IMR-90 (cell line): ENCODE results near the gene RFTN2. TPM values are rescaled to one million over a fixed set of nuclear protein-coding genes. Genes with fewer than 3 reads are reported as not detected.

Experiments
- ATAC-seq: fragments of 200-7000 bp; cut with Tn5 transposase; 2 replicates; pipeline ENCODE4 v1.9.1; 2020; ENCODE audit warnings: low read depth, mild to moderate bottlenecking, moderate library complexity
- BruUV-seq: library from RNA; stranded (reverse); fragments of 400-500 nt; replicated peaks from 2 replicates; lab custom pipeline; 2021; lab: Mats Ljungman, UMichigan
- CTCF ChIA-PET: fragments of 300-600 bp; formaldehyde crosslinking; extraction: SDS; loops from one replicate; lab custom pipeline; 2021; ENCODE audit warnings: antibody characterized with exemption; lab: Yijun Ruan, JAX
- POLR2A ChIA-PET: fragments of 300-600 bp; sonication (Branson Sonifier 250); formaldehyde crosslinking; loops from one replicate; lab custom pipeline; 2022; ENCODE audit warnings: antibody characterized with exemption; ENCODE audit not compliant: unreplicated experiment; lab: Charles Lee
- DNase-seq: peaks from one replicate; pipeline ENCODE4 v3.0.0; 2013
- H2AFZ ChIP-seq: replicated peaks from 2 replicates; pipeline ENCODE3; 2013; ENCODE audit warnings: low read length, mild to moderate bottlenecking; ENCODE audit not compliant: poor library complexity
- H2AK5ac ChIP-seq: 2 replicates; pipeline ENCODE4 v1.6.1; 2013; ENCODE audit warnings: low read depth, low read length, inconsistent platforms
- H2AK9ac ChIP-seq: replicated peaks from 2 replicates; pipeline ENCODE3; 2013; ENCODE audit warnings: mild to moderate bottlenecking, low read depth, low read length, moderate library complexity; ENCODE audit not compliant: poor library complexity
- H2BK120ac ChIP-seq: 2 replicates; pipeline ENCODE4 v1.6.1; 2013; ENCODE audit warnings: low read depth, low read length, inconsistent platforms
- H2BK15ac ChIP-seq: 3 replicates; pipeline ENCODE4 v1.6.1; 2013; ENCODE audit warnings: low read depth, low read length, inconsistent platforms
- H2BK20ac ChIP-seq: 2 replicates; pipeline ENCODE4 v1.6.1; 2013; ENCODE audit warnings: low read depth, mild to moderate bottlenecking, inconsistent platforms, low read length, moderate library complexity
- H2BK5ac ChIP-seq: 2 replicates; pipeline ENCODE4 v1.6.1; 2013; ENCODE audit warnings: mild to moderate bottlenecking, low read depth, low read length, inconsistent platforms; ENCODE audit not compliant: poor library complexity, severe bottlenecking
- H3K14ac ChIP-seq: replicated peaks from 2 replicates; pipeline ENCODE4 v1.6.1; 2013; ENCODE audit warnings: low read depth, low read length, inconsistent platforms
- H3K18ac ChIP-seq: 2 replicates; pipeline ENCODE4 v1.6.1; 2013; ENCODE audit warnings: low read depth, low read length, control low read depth
- H3K23ac ChIP-seq: 2 replicates; pipeline ENCODE4 v1.6.1; 2013; ENCODE audit warnings: low read depth, low read length, inconsistent platforms
- H3K27ac ChIP-seq: 2 replicates; pipeline ENCODE4 v1.5.1; 2013; ENCODE audit warnings: mild to moderate bottlenecking, control low read depth, low read length; ENCODE audit not compliant: insufficient read depth
- H3K27me3 ChIP-seq: 2 replicates; pipeline ENCODE4 v1.6.1; 2013; ENCODE audit warnings: low read length; ENCODE audit not compliant: control insufficient read depth, insufficient read depth
- H3K36me3 ChIP-seq: 2 replicates; pipeline ENCODE4 v1.6.1; 2013; ENCODE audit warnings: low read length, mixed read lengths; ENCODE audit not compliant: control insufficient read depth, insufficient read depth
- H3K4ac ChIP-seq: 2 replicates; pipeline ENCODE4 v1.6.1; 2013; ENCODE audit warnings: low read depth, low read length, inconsistent platforms
- H3K4me1 ChIP-seq: 2 replicates; pipeline ENCODE4 v1.6.1; 2013; ENCODE audit warnings: low read length, mixed read lengths; ENCODE audit not compliant: control insufficient read depth, insufficient read depth
- H3K4me2 ChIP-seq: 2 replicates; pipeline ENCODE4 v1.6.1; 2013; ENCODE audit warnings: low read depth, mild to moderate bottlenecking, control low read depth, low read length, moderate library complexity
- H3K4me3 ChIP-seq: 2 replicates; pipeline ENCODE4 v1.5.1; 2013; ENCODE audit warnings: low read depth, mild to moderate bottlenecking, control low read depth, low read length, moderate library complexity; ENCODE audit not compliant: insufficient read depth
- H3K56ac ChIP-seq: 2 replicates; pipeline ENCODE4 v1.6.1; 2013; ENCODE audit warnings: low read length, inconsistent platforms; ENCODE audit not compliant: insufficient read depth; ENCODE audit errors: extremely low read depth
- H3K79me1 ChIP-seq, 2 experiments: 2 replicates each; pipeline ENCODE4 v1.6.1; 2013; ENCODE audit warnings: low read length in 2 of 2, inconsistent platforms in 1 of 2, low read depth in 1 of 2
- H3K9ac ChIP-seq: 2 replicates; pipeline ENCODE4 v1.6.1; 2013; ENCODE audit warnings: low read depth, low read length, control low read depth
- H3K9me1 ChIP-seq: 2 replicates; pipeline ENCODE4 v1.6.1; 2013; ENCODE audit warnings: low read length, inconsistent platforms; ENCODE audit not compliant: insufficient read depth
- H3K9me3 ChIP-seq: 2 replicates; pipeline ENCODE4 v1.6.1; 2013; ENCODE audit warnings: low read length; ENCODE audit not compliant: control insufficient read depth, insufficient read depth
- H4K20me1 ChIP-seq: 2 replicates; pipeline ENCODE4 v1.6.1; 2013; ENCODE audit warnings: low read length, inconsistent platforms; ENCODE audit not compliant: insufficient read depth
- H4K5ac ChIP-seq: 2 replicates; pipeline ENCODE4 v1.6.1; 2013; ENCODE audit warnings: mild to moderate bottlenecking, low read depth, low read length, control low read depth
- H4K8ac ChIP-seq, 2 experiments: 2 replicates each; pipeline ENCODE4 v1.6.1; 2013; ENCODE audit warnings: low read depth in 2 of 2, low read length in 2 of 2, control low read depth in 1 of 2, inconsistent platforms in 1 of 2
- H4K91ac ChIP-seq: 2 replicates; pipeline ENCODE4 v1.6.1; 2013; ENCODE audit warnings: low read depth, low read length, inconsistent platforms; ENCODE audit not compliant: insufficient read depth
- BHLHE40 ChIP-seq: fragments of 150-350 bp; IDR thresholded peaks from 2 replicates; pipeline ENCODE4 v1.6.1; 2016; ENCODE audit warnings: mild to moderate bottlenecking, low read depth, low read length
- CEBPB ChIP-seq: IDR thresholded peaks from 2 replicates; pipeline ENCODE4 v1.6.1; 2012; ENCODE audit warnings: low read depth, low read length, improper control_type of control experiment
- CHD1 ChIP-seq: IDR thresholded peaks from 2 replicates; pipeline ENCODE4 v1.6.1; 2012; ENCODE audit warnings: low read depth, low read length, improper control_type of control experiment
- FOS ChIP-seq: fragments of 150-350 bp; IDR thresholded peaks from 2 replicates; pipeline ENCODE4 v1.6.1; 2016; ENCODE audit warnings: low read depth, low read length
- MAFK ChIP-seq: IDR thresholded peaks from 2 replicates; pipeline ENCODE4 v1.6.1; 2012; ENCODE audit warnings: low read depth, low read length, improper control_type of control experiment
- MAZ ChIP-seq: IDR thresholded peaks from 2 replicates; pipeline ENCODE4 v1.6.1; 2012; ENCODE audit warnings: low read depth, mild to moderate bottlenecking, low read length, improper control_type of control experiment, moderate library complexity, borderline replicate concordance
- MXI1 ChIP-seq: IDR thresholded peaks from 2 replicates; pipeline ENCODE4 v1.6.1; 2012; ENCODE audit warnings: low read depth, mild to moderate bottlenecking, low read length, moderate library complexity, borderline replicate concordance
- NFE2L2 ChIP-seq: fragments of 150-350 bp; IDR thresholded peaks from 2 replicates; pipeline ENCODE4 v1.6.1; 2016; ENCODE audit warnings: low read depth, mild to moderate bottlenecking, low read length
- POLR2A ChIP-seq: IDR thresholded peaks from 2 replicates; pipeline ENCODE4 v1.6.1; 2012; ENCODE audit warnings: mild to moderate bottlenecking, low read depth, low read length
- RAD21 ChIP-seq: IDR thresholded peaks from 2 replicates; pipeline ENCODE4 v1.6.1; 2012; ENCODE audit warnings: low read length, improper control_type of control experiment
- RCOR1 ChIP-seq: IDR thresholded peaks from 2 replicates; pipeline ENCODE4 v1.6.1; 2012; ENCODE audit warnings: mild to moderate bottlenecking, low read length, improper control_type of control experiment; ENCODE audit not compliant: insufficient replicate concordance
- RFX5 ChIP-seq: IDR thresholded peaks from 2 replicates; pipeline ENCODE4 v1.8.0; 2012; ENCODE audit warnings: low read depth, mild to moderate bottlenecking, low read length, moderate library complexity
- SMC3 ChIP-seq: fragments of 150-350 bp; IDR thresholded peaks from 2 replicates; pipeline ENCODE4 v1.6.1; 2016; ENCODE audit warnings: low read depth, mild to moderate bottlenecking, antibody characterized with exemption, low read length, moderate library complexity
- WGBS, 2 experiments: methylation state at CpG; one replicate each; pipeline versions ENCODE4 v1.1.5 to v1.1.7; 2013; ENCODE audit warnings: missing lambda C conversion rate in 2 of 2; ENCODE audit not compliant: insufficient read length in 1 of 2; ENCODE audit errors: extremely low coverage in 2 of 2; 5-methylcytosine and 5-hydroxymethylcytosine counted together
- dilution Hi-C: fragments of 300-500 bp; cut with HindIII; formaldehyde crosslinking; loops from one replicate; pipeline ENCODE4 v1.14.3; 2018; ENCODE audit warnings: low sequenced_read_pairs; ENCODE audit not compliant: unreplicated experiment
- in situ Hi-C: fragments of 300-500 bp; cut with MboI; formaldehyde crosslinking; loops from 3 replicates; pipeline ENCODE4 v1.14.3; 2019; ENCODE audit warnings: low sequenced_read_pairs, inconsistent platforms, mixed read lengths
- intact Hi-C: fragments of 100-400 bp; cut with micrococcal nuclease; formaldehyde crosslinking; loops from 2 replicates; pipeline ENCODE4 v1.10.0; 2022
- polyA plus RNA-seq, 3 experiments: library from polyadenylated mRNA; depleted of rRNA; stranded (reverse); fragments of >200 nt; gene quantifications; 2 replicates each; pipeline ENCODE4 v1.2.3, GENCODE V29; 2012; ENCODE audit warnings: low replicate concordance in 1 of 3
- total RNA-seq: library from RNA; depleted of rRNA; stranded (reverse); fragments of >200 nt; gene quantifications from 2 replicates; pipeline ENCODE4 v1.2.3, GENCODE V29; 2012
- TF ChIP-seq, protein P1 (sequence below): conservative IDR thresholded peaks from 2 replicates; pipeline ENCODE4 v1.5.1; 2012; ENCODE audit warnings: mild to moderate bottlenecking, low read depth, low read length, improper control_type of control experiment
- TF ChIP-seq, protein P2 (sequence below): fragments of 150-350 bp; IDR thresholded peaks from 2 replicates; pipeline ENCODE4 v1.6.1; 2016; ENCODE audit warnings: low read depth, mild to moderate bottlenecking, low read length, moderate library complexity, borderline replicate concordance

Gene RFTN2
- total and polyA plus RNA-seq, 2 of the 4 experiments (the other 2 are of a cell fraction): 0.44 to 2.3 TPM

GRCh38 chr2:197705912-197706838, 30.8 kb upstream of the RFTN2 start:
- peak overlapping the region; percentile 19 for H3K56ac ChIP-seq
- H3K9me3 ChIP-seq: no peaks in the 10 kb centered on the region
- peak overlapping the region; percentile 49 for H3K27ac ChIP-seq
- WGBS, 2 experiments: 7% methylated on average over 25 of the region's 38 CpGs; no CpG with 5 or more reads in 1 of the 2 experiments
- H3K27me3 ChIP-seq: no peaks in the 10 kb centered on the region
- peak overlapping the region; percentile 49; the same call in 1 of the 2 replicates for H3K14ac ChIP-seq
- H3K4me2 ChIP-seq: peak overlapping the region; percentile 80
- peak overlapping the region; percentile 78 for H2AK5ac ChIP-seq
- CTCF ChIA-PET: interaction anchor here (0.8 kb wide), 1 partner anchor 107 kb away, joined by 3 read pairs; no protein-coding TSS in a partner anchor
- peak; percentile 11 for DNase-seq
- H3K18ac ChIP-seq: no peak overlapping the region
- no peak overlapping the region for H2BK120ac ChIP-seq
- dilution Hi-C loops: no loop called here
- in situ Hi-C loops: loop anchor here (10.0 kb wide), 1 partner anchor 191 kb away; the partner anchor contains the start of gene MOB4
- H4K5ac ChIP-seq: no peak overlapping the region
- H3K23ac ChIP-seq: peak overlapping the region; percentile 74
- H2AFZ ChIP-seq: peak overlapping the region; percentile 95
- intact Hi-C loops: loop anchor here (1.0 to 10.0 kb wide), 5 partner anchors 189 to 591 kb away; partner anchors contain the start of genes HSPE1, MOB4 and SF3B1
- peak overlapping the region; percentile 18 for H2BK5ac ChIP-seq
- H3K4me3 ChIP-seq: peak overlapping the region; percentile 99
- H2AK9ac ChIP-seq: peak overlapping the region; percentile 77
- peaks cover 20 to 40% of the 10 kb centered on the region in 2 experiments for H3K79me1 ChIP-seq
- POLR2A ChIA-PET: no interaction called here
- H2BK20ac ChIP-seq: no peak overlapping the region
- 0 out of 4 replicates have a peak overlapping the region, but pooled peaks of 1 of the 2 experiments have one; percentile 22 for H4K8ac ChIP-seq
- no peak overlapping the region for H2BK15ac ChIP-seq
- no peaks in the 10 kb centered on the region; the same call in 1 of the 2 replicates for H3K36me3 ChIP-seq
- H4K91ac ChIP-seq: no peak overlapping the region; the same call in 1 of the 2 replicates
- H3K4me1 ChIP-seq: peaks cover 6% of the 10 kb centered on the region
- peak; percentile 4 for ATAC-seq
- H3K9ac ChIP-seq: peak overlapping the region; percentile 80
- no TSS peak for BruUV-seq
- H3K4ac ChIP-seq: peak overlapping the region; percentile 16
- H4K20me1 ChIP-seq: peaks cover 20% of the 10 kb centered on the region
- H3K9me1 ChIP-seq: peaks cover 5% of the 10 kb centered on the region
- TF ChIP-seq MAFK: no peak
- TF ChIP-seq RCOR1: no peak
- TF ChIP-seq SMC3: no peak
- no peak for TF ChIP-seq RFX5
- no peak for TF ChIP-seq CHD1
- TF ChIP-seq MXI1: no peak
- TF ChIP-seq, protein P1, sequence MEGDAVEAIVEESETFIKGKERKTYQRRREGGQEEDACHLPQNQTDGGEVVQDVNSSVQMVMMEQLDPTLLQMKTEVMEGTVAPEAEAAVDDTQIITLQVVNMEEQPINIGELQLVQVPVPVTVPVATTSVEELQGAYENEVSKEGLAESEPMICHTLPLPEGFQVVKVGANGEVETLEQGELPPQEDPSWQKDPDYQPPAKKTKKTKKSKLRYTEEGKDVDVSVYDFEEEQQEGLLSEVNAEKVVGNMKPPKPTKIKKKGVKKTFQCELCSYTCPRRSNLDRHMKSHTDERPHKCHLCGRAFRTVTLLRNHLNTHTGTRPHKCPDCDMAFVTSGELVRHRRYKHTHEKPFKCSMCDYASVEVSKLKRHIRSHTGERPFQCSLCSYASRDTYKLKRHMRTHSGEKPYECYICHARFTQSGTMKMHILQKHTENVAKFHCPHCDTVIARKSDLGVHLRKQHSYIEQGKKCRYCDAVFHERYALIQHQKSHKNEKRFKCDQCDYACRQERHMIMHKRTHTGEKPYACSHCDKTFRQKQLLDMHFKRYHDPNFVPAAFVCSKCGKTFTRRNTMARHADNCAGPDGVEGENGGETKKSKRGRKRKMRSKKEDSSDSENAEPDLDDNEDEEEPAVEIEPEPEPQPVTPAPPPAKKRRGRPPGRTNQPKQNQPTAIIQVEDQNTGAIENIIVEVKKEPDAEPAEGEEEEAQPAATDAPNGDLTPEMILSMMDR: no peak
- TF ChIP-seq MAZ: no peak
- TF ChIP-seq NFE2L2: no peak
- no peak for TF ChIP-seq CEBPB
- no peak for TF ChIP-seq POLR2A
- no peak for TF ChIP-seq FOS
- TF ChIP-seq RAD21: no peak
- TF ChIP-seq, protein P2, sequence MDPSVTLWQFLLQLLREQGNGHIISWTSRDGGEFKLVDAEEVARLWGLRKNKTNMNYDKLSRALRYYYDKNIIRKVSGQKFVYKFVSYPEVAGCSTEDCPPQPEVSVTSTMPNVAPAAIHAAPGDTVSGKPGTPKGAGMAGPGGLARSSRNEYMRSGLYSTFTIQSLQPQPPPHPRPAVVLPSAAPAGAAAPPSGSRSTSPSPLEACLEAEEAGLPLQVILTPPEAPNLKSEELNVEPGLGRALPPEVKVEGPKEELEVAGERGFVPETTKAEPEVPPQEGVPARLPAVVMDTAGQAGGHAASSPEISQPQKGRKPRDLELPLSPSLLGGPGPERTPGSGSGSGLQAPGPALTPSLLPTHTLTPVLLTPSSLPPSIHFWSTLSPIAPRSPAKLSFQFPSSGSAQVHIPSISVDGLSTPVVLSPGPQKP: no peak
- no peak for TF ChIP-seq BHLHE40
